SK-N-SH treated with all-trans-retinoic acid at 6 μM for 48 hours (cell line): ENCODE measurements around the gene CORO7.

Experiments used
- ATAC-seq: fragments of 200-7000 bp; cut with Tn5 transposase; 3 replicates; pipeline ENCODE4 v1.9.1; 2020; ENCODE audit warnings: mild to moderate bottlenecking, moderate library complexity
- BACH2 ChIP-seq: fragments of 250-450 bp; sonication (Bioruptor Pico); IDR thresholded peaks from 2 replicates; pipeline ENCODE4 v1.9.0; 2021; ENCODE audit warnings: mild to moderate bottlenecking, borderline replicate concordance
- CSDC2 ChIP-seq: fragments of 250-450 bp; sonication (Bioruptor Pico); IDR thresholded peaks from 2 replicates; pipeline ENCODE4 v1.5.0; 2020; ENCODE audit warnings: mild to moderate bottlenecking, moderate library complexity
- ESRRG ChIP-seq: fragments of 250-450 bp; sonication (Bioruptor Pico); IDR thresholded peaks from 2 replicates; pipeline ENCODE4 v1.6.1; 2021; ENCODE audit warnings: mild to moderate bottlenecking
- GLIS3 ChIP-seq: fragments of 250-450 bp; sonication (Bioruptor Pico); IDR thresholded peaks from 2 replicates; pipeline ENCODE4 v1.5.0; 2020; ENCODE audit warnings: mild to moderate bottlenecking, moderate library complexity
- OSR1 ChIP-seq: fragments of 250-450 bp; sonication (Bioruptor Pico); IDR thresholded peaks from 2 replicates; pipeline ENCODE4 v1.8.0; 2022; ENCODE audit warnings: moderate library complexity, mild to moderate bottlenecking, inconsistent platforms
- PPARA ChIP-seq: fragments of 250-450 bp; sonication (Bioruptor Pico); IDR thresholded peaks from 2 replicates; pipeline ENCODE4 v1.5.0; 2020; ENCODE audit warnings: mild to moderate bottlenecking, borderline replicate concordance
- RARB ChIP-seq: fragments of 250-450 bp; sonication (Bioruptor Pico); IDR thresholded peaks from 2 replicates; pipeline ENCODE4 v1.8.0; 2021; ENCODE audit warnings: mild to moderate bottlenecking, moderate library complexity
- SNAI2 ChIP-seq: fragments of 250-450 bp; sonication (Bioruptor Pico); IDR thresholded peaks from 2 replicates; pipeline ENCODE4 v1.5.0; 2020; ENCODE audit warnings: mild to moderate bottlenecking, moderate library complexity
- ZC3H10 ChIP-seq: fragments of 250-450 bp; sonication (Bioruptor Pico); IDR thresholded peaks from 2 replicates; pipeline ENCODE4 v1.5.1; 2021; ENCODE audit warnings: mild to moderate bottlenecking, moderate library complexity
- ZFP30 ChIP-seq: fragments of 450-650 bp; formaldehyde crosslinking; IDR thresholded peaks from 2 replicates; pipeline ENCODE4 v1.5.0; 2022; ENCODE audit warnings: mild to moderate bottlenecking, moderate library complexity
- ZNF565 ChIP-seq: fragments of 450-650 bp; formaldehyde crosslinking; conservative IDR thresholded peaks from 2 replicates; pipeline ENCODE4 v1.5.0; 2020; ENCODE audit warnings: low read depth, mild to moderate bottlenecking, moderate library complexity
- ZNF70 ChIP-seq: fragments of 450-650 bp; formaldehyde crosslinking; IDR thresholded peaks from 2 replicates; pipeline ENCODE4 v1.5.0; 2020; ENCODE audit warnings: mild to moderate bottlenecking, moderate library complexity
- ZNF8 ChIP-seq: fragments of 450-650 bp; formaldehyde crosslinking; IDR thresholded peaks from 2 replicates; pipeline ENCODE4 v1.5.0; 2020; ENCODE audit warnings: mild to moderate bottlenecking, moderate library complexity
- TF ChIP-seq, protein P1 (sequence below): fragments of 250-450 bp; sonication (Bioruptor Pico); IDR thresholded peaks from 2 replicates; pipeline ENCODE4 v1.5.0; 2020; ENCODE audit warnings: mild to moderate bottlenecking, moderate library complexity
- TF ChIP-seq, protein P2 (sequence below): fragments of 250-450 bp; sonication (Bioruptor Pico); IDR thresholded peaks from 2 replicates; pipeline ENCODE4 v1.8.0; 2020; ENCODE audit warnings: mild to moderate bottlenecking, moderate library complexity, borderline replicate concordance
- TF ChIP-seq, protein P3 (sequence below): fragments of 250-450 bp; sonication (Bioruptor Pico); IDR thresholded peaks from 2 replicates; pipeline ENCODE4 v1.5.1; 2021; ENCODE audit warnings: mild to moderate bottlenecking, moderate library complexity
- TF ChIP-seq, protein P4 (sequence below): fragments of 250-450 bp; sonication (Bioruptor Pico); IDR thresholded peaks from 2 replicates; pipeline ENCODE4 v1.5.1; 2020; ENCODE audit warnings: low read depth, mild to moderate bottlenecking, moderate library complexity

CORO7 gene

DNA sequence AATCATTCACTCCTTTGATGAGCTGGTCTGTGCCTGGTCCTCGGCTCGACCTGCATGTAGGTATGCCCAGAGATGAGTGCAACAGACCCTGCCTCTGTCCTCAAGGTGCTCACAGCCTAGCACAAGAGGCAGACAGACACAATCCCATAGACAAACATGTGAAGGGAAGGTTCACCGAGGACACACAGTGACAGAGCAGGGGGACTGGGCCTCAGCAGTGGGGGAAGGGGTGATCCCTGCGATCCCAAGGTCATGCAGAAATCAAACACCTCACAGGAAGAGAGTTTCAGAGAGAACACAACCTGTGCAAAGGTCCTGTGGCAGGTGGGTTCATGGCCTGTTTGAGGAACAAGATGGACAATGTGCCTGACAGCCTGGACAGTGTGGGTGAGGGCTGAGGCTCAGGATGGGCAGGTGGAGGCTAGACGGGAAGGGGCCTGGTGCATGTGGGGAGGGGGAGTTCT lies 49.0 kb downstream of the CORO7 start:
- no peak for ATAC-seq
- TF ChIP-seq CSDC2, result no peak
- TF ChIP-seq, protein P1, sequence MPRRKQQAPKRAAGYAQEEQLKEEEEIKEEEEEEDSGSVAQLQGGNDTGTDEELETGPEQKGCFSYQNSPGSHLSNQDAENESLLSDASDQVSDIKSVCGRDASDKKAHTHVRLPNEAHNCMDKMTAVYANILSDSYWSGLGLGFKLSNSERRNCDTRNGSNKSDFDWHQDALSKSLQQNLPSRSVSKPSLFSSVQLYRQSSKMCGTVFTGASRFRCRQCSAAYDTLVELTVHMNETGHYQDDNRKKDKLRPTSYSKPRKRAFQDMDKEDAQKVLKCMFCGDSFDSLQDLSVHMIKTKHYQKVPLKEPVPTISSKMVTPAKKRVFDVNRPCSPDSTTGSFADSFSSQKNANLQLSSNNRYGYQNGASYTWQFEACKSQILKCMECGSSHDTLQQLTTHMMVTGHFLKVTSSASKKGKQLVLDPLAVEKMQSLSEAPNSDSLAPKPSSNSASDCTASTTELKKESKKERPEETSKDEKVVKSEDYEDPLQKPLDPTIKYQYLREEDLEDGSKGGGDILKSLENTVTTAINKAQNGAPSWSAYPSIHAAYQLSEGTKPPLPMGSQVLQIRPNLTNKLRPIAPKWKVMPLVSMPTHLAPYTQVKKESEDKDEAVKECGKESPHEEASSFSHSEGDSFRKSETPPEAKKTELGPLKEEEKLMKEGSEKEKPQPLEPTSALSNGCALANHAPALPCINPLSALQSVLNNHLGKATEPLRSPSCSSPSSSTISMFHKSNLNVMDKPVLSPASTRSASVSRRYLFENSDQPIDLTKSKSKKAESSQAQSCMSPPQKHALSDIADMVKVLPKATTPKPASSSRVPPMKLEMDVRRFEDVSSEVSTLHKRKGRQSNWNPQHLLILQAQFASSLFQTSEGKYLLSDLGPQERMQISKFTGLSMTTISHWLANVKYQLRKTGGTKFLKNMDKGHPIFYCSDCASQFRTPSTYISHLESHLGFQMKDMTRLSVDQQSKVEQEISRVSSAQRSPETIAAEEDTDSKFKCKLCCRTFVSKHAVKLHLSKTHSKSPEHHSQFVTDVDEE (CRISPR knock-in tag), result no peak
- TF ChIP-seq RARB (CRISPR knock-in tag), result no peak
- TF ChIP-seq ZFP30 (CRISPR knock-in tag), result no peak
- TF ChIP-seq SNAI2 (CRISPR knock-in tag), result no peak
- TF ChIP-seq OSR1 (CRISPR knock-in tag), result no peak
- TF ChIP-seq, all 23 proteins: peak for 0

DNA sequence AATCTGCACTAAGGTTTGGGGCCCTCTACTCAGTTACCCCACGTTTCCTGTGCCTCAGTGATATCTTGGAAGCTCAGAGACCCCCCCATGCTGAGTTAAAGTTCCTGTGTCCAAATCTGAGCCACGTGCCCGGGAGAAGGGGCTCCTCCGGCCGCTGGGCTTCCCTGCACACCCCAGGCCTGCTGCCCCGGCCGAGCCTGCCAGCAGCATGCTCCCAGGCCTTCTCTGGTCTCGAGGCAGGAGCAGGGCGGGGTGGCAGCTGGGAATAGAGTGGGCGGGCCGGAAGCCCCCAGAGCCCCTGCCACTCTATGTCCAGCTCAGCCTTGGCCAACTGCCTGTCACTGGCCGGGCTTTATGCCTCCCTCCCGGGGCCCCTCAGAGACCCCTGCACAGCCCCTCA lies 50.4 kb downstream of the CORO7 start:
- TF ChIP-seq OSR1 (CRISPR knock-in tag), result no peak
- TF ChIP-seq SNAI2 (CRISPR knock-in tag), result no peak
- TF ChIP-seq ZNF70 (CRISPR knock-in tag), result no peak
- TF ChIP-seq ZNF8 (CRISPR knock-in tag), result no peak
- TF ChIP-seq PPARA (CRISPR knock-in tag), result no peak
- TF ChIP-seq, protein P2, sequence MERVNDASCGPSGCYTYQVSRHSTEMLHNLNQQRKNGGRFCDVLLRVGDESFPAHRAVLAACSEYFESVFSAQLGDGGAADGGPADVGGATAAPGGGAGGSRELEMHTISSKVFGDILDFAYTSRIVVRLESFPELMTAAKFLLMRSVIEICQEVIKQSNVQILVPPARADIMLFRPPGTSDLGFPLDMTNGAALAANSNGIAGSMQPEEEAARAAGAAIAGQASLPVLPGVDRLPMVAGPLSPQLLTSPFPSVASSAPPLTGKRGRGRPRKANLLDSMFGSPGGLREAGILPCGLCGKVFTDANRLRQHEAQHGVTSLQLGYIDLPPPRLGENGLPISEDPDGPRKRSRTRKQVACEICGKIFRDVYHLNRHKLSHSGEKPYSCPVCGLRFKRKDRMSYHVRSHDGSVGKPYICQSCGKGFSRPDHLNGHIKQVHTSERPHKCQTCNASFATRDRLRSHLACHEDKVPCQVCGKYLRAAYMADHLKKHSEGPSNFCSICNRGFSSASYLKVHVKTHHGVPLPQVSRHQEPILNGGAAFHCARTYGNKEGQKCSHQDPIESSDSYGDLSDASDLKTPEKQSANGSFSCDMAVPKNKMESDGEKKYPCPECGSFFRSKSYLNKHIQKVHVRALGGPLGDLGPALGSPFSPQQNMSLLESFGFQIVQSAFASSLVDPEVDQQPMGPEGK (CRISPR knock-in tag), result no peak
- TF ChIP-seq, protein P3, sequence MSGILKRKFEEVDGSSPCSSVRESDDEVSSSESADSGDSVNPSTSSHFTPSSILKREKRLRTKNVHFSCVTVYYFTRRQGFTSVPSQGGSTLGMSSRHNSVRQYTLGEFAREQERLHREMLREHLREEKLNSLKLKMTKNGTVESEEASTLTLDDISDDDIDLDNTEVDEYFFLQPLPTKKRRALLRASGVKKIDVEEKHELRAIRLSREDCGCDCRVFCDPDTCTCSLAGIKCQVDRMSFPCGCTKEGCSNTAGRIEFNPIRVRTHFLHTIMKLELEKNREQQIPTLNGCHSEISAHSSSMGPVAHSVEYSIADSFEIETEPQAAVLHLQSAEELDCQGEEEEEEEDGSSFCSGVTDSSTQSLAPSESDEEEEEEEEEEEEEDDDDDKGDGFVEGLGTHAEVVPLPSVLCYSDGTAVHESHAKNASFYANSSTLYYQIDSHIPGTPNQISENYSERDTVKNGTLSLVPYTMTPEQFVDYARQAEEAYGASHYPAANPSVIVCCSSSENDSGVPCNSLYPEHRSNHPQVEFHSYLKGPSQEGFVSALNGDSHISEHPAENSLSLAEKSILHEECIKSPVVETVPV (CRISPR knock-in tag), result no peak
- TF ChIP-seq, protein P4, sequence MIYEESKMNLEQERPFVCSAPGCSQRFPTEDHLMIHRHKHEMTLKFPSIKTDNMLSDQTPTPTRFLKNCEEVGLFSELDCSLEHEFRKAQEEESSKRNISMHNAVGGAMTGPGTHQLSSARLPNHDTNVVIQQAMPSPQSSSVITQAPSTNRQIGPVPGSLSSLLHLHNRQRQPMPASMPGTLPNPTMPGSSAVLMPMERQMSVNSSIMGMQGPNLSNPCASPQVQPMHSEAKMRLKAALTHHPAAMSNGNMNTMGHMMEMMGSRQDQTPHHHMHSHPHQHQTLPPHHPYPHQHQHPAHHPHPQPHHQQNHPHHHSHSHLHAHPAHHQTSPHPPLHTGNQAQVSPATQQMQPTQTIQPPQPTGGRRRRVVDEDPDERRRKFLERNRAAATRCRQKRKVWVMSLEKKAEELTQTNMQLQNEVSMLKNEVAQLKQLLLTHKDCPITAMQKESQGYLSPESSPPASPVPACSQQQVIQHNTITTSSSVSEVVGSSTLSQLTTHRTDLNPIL (CRISPR knock-in tag), result no peak
- no peak for TF ChIP-seq ZNF565 (CRISPR knock-in tag)
- no peak for TF ChIP-seq ZC3H10 (CRISPR knock-in tag)
- no peak for TF ChIP-seq BACH2 (CRISPR knock-in tag)
- TF ChIP-seq, all 23 proteins: peak for 0
- no peak for ATAC-seq

DNA sequence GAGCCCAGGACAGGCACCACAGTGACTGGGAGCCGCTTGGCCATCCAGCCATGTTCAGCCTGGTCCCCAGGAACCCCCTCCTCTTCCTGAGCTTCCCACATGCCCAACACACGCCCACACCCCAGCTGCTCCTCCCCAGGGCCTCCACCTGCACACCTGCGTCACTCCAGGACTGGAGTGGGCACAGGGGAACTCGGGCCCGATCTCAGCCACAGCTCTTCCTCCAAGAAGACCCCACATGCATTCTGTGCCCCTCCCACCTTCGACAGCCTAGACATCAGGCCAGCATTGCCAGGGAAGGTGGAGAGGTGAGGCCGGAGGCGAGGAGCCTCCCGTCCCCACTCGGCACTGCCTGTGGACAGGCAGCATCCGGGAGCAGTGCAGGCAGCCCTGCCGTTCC lies 50.8 kb downstream of the CORO7 start:
- ATAC-seq, result no peak
- TF ChIP-seq CSDC2 (no peak), ESRRG (CRISPR knock-in tag) (no peak), ZNF565 (CRISPR knock-in tag) (no peak), OSR1 (CRISPR knock-in tag) (no peak)
- TF ChIP-seq, all 23 proteins: peak for 0

DNA sequence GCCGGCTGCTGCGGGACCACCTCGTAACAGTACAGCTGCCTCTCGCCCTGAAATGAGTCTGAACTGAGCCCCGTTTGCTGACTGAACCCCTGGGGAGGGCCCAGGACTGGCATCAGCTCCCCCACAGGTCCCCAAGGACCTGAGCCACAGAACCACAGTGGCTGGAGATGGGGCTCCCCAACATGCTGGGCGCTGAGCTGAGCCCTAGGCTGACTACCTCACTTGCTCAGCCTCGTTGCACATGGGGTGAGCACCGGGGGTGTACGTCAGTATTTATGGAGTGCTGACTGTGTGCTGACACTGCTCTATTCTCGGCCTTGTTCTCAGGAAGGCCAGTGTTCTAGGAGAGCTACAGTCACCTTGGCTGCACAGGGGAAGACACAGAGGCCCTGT lies 51.4 kb downstream of the CORO7 start:
- ATAC-seq, result no peak
- no peak for TF ChIP-seq GLIS3 (CRISPR knock-in tag)
- TF ChIP-seq, protein P4 (CRISPR knock-in tag), result no peak
